ENCODE measurements around the gene USP49.

Gene USP49

DNA sequence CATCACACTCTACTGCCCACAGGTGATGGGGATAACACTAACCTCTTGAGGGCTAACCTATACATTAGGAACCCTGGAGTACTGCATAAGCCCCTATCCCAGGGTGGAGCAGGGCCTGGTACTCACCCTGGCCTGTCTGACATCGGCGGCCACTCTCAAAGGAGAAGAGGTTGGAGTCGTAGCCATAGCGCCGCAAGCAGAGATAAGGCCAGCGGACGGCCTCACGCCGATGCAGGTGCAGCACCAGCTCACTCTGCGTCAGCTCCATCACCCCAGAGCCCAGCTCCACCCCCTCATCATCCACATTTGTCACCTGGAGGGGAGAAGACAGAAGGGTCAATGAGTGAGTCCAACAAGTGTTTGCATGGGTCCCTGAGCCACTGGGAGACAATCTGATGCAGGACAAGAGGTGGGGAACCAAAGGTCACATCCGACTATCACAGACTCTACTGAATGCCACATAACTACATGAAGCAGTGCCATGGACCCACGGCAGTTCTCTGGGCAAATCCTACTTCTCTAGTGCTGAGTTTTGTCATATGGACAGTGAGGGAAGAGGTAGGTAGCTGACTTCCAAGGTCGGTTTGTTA, 119.8 kb downstream of the USP49 start:
- Histone ChIP-seq H3K9me3 (no peaks in the 10 kb centered on the region), H3K4me3 (ENCODE audit: low read depth, low read length) (no peak overlapping the region), H3K36me3 (no peaks in the 10 kb centered on the region), H3K4me1 (no peaks in the 10 kb centered on the region; the same call in 1 of the 2 replicates), H3K27me3 (no peaks in the 10 kb centered on the region)
- no peak for DNase-seq
- TF ChIP-seq, protein P1, sequence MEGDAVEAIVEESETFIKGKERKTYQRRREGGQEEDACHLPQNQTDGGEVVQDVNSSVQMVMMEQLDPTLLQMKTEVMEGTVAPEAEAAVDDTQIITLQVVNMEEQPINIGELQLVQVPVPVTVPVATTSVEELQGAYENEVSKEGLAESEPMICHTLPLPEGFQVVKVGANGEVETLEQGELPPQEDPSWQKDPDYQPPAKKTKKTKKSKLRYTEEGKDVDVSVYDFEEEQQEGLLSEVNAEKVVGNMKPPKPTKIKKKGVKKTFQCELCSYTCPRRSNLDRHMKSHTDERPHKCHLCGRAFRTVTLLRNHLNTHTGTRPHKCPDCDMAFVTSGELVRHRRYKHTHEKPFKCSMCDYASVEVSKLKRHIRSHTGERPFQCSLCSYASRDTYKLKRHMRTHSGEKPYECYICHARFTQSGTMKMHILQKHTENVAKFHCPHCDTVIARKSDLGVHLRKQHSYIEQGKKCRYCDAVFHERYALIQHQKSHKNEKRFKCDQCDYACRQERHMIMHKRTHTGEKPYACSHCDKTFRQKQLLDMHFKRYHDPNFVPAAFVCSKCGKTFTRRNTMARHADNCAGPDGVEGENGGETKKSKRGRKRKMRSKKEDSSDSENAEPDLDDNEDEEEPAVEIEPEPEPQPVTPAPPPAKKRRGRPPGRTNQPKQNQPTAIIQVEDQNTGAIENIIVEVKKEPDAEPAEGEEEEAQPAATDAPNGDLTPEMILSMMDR (IDR thresholded peaks at IDR 0.05; ENCODE audit: low read depth, low read length), result no peak

DNA sequence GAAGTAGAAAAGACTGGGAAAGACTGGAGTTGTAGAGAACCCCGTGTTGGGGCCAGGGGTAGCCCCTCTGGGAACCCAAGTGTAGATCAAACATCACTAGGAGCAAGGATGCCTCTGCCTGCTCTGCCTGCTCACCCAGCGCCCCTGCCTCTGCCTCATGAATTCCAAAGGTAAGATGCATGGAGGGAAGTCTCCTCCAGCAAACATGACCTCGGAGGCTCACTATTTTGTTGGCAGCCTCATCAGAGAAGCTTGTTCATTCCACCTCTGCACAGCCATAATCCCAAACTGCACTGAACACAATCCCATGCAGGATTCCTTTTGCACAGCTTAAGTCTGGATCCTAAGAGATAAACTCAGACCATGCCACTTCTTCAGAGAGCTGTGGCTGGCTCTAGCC, 120.3 kb downstream of the USP49 start:
- TF ChIP-seq, protein P1 (IDR thresholded peaks at IDR 0.05; ENCODE audit: low read depth, low read length), result no peak
- no peaks in the 10 kb centered on the region for H3K9me3 ChIP-seq
- H3K36me3 ChIP-seq, result no peaks in the 10 kb centered on the region
- H3K4me1 ChIP-seq, result no peaks in the 10 kb centered on the region; the same call in 1 of the 2 replicates
- no peaks in the 10 kb centered on the region for H3K27me3 ChIP-seq
- no peak overlapping the region for H3K4me3 ChIP-seq (ENCODE audit: low read depth, low read length)
- DNase-seq, result no peak

DNA sequence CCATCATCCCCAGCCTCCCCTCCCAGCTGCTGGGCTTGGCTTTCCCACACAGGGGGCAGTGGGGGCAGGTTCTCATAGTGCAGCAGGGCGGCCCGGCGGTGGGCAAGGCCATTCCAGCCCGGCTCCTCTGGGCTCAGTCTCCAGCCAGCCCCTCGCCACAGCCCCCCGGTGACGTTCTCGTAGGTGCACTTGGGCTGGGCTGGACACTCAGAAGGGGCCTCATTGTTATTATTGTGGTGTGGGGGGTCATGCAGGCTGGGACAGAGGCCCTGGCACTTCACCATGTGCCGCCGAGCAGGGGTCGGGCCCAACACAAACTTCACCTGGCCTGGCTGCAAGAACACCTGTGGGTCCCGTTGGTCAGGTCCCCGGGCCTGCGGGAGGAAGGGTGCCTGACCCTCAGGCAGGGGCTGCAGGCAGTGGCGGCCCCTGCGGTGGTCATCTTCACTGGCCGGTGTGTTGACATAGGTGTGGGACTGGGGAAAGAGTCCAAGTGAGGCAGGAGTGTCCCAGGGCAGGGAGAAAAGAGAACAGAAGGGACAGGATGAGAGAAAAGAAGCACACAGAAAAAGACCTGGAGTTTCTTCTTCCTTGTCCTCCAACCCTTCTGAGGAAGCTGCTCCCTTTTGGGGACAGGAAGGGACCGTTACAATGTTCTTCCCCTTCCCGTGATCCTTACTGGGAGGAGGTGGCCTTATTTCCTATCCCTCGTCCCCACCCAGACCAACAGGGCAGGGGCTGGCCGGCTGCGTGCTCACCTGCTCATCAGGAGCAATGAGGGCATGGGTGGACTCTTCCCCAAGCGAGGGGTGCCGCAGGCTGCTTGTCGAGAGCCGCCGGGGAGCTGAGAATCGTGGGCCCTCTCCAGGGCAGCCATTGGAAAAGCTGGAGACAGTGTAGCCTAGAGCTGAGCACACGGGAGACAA, 123.9 kb downstream of the USP49 start:
- Histone ChIP-seq H3K4me3 (ENCODE audit: low read depth, low read length) (no peak overlapping the region), H3K36me3 (no peaks in the 10 kb centered on the region), H3K4me1 (peaks cover 26% of the 10 kb centered on the region), H3K9me3 (no peaks in the 10 kb centered on the region), H3K27me3 (no peaks in the 10 kb centered on the region)
- DNase-seq, result no peak
- TF ChIP-seq, protein P1 (IDR thresholded peaks at IDR 0.05; ENCODE audit: low read depth, low read length), result no peak

DNA sequence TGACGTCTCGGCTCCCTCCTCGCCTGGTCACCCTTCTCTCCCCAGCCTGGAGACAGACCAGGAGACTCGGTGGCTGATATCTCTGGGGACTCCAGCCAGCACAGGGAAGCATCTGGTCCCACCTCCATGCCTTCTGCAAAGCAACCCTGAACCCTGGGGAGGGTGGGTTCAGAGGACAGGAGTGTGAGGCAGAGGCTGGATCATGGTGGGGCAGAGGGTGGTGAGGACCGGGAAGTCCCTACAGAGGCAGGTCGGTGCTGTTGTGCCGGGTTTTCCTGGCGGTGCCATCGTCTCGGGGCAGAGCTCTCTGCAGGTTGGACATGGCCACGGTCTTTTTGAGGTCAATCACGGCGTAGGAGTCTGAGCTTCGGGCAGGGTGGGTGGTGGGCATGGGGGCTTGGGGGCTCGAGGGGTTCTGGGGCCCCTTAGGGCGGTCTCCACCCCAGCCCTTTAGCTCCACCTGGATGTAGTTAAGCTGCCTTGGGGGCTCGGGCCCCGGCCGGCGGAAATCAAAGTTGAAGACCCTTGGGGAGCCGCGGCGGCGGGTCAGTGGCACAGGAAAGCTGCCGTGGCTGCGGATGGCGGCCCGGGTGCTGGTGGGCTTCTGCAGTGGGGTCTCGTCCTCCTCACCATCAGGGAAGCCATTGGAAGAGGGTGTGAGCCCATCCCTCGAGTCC, 124.7 kb downstream of the USP49 start:
- Histone ChIP-seq H3K9me3 (no peaks in the 10 kb centered on the region), H3K27me3 (no peaks in the 10 kb centered on the region), H3K4me1 (peaks cover 27% of the 10 kb centered on the region), H3K36me3 (no peaks in the 10 kb centered on the region), H3K4me3 (ENCODE audit: low read depth, low read length) (no peak overlapping the region)
- TF ChIP-seq, protein P1 (IDR thresholded peaks at IDR 0.05; ENCODE audit: low read depth, low read length), result no peak
- no peak for DNase-seq

DNA sequence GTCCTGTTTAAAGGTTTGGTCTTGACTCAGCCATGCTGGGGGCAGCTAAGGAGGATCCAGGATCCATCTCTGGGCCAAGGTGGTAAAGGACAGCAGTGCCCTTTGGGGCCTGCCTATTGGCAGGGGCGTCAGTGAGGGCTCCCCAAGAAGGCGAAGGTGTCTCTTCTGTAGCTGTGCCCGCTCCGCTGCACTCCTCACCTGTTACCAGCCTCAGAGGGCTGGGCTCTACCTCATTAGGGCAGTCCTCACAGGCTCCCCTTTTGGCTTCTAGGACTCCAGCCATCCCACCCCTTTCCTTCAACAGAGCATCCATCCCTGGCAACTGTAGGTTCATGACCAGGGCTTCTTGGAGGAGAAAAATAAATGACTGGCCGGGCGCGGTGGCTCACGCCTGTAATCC, 125.8 kb downstream of the USP49 start:
- Histone ChIP-seq H3K4me3 (ENCODE audit: low read depth, low read length) (no peak overlapping the region), H3K4me1 (peaks cover 27% of the 10 kb centered on the region), H3K27me3 (no peaks in the 10 kb centered on the region), H3K9me3 (no peaks in the 10 kb centered on the region), H3K36me3 (no peaks in the 10 kb centered on the region)
- TF ChIP-seq, protein P1 (IDR thresholded peaks at IDR 0.05; ENCODE audit: low read depth, low read length), result no peak
- DNase-seq, result no peak

Measured in BE2C (cell line).